Gastroesophageal sphincter (tissue), 4 donors: ENCODE results near the gene SEPTIN2. TPM values are rescaled to one million over a fixed set of nuclear protein-coding genes. Genes with fewer than 3 reads are reported as not detected.

ENCODE experiments used
- ATAC-seq: fragments of 150-250 bp; one replicate; pipeline ENCODE4 v1.9.1; 2016; ENCODE audit warnings: mild to moderate bottlenecking, moderate library complexity
- H3K27ac ChIP-seq, 4 donors: fragments of 200-600 bp; sonication (generic) in 3 of 4; 1 replicate in 3 of 4; 2 replicates in 1 of 4; pipeline ENCODE4 v1.5.1; 2016 to 2019
- H3K27me3 ChIP-seq: fragments of 200-600 bp; sonication (generic); one replicate; pipeline ENCODE4 v1.5.1; 2019
- H3K36me3 ChIP-seq, 2 donors: fragments of 200-600 bp; sonication (generic); one replicate each; pipeline ENCODE4 v1.5.1; 2019; ENCODE audit warnings: control low read depth in 1 of 2
- H3K4me1 ChIP-seq, 3 donors: fragments of 200-600 bp; sonication (generic); 1 replicate in 2 of 3; 2 replicates in 1 of 3; pipeline ENCODE4 v1.5.1; 2016 to 2019; ENCODE audit warnings: control low read depth in 2 of 3
- H3K4me3 ChIP-seq, 2 donors: fragments of 200-600 bp; sonication (generic); one replicate each; pipeline ENCODE4 v1.5.1; 2019; ENCODE audit warnings: mild to moderate bottlenecking in 1 of 2, moderate library complexity in 1 of 2
- H3K9me3 ChIP-seq, 3 donors: fragments of 200-600 bp; sonication (generic); one replicate each; pipeline ENCODE4 v1.5.1; 2017 to 2019; ENCODE audit warnings: control low read depth in 2 of 3
- CTCF ChIP-seq, 4 experiments: fragments of 200-600 bp in 2 of 4; fragments of 450-650 bp in 2 of 4; sonication (generic) in 1 of 4; IDR thresholded peaks; one replicate each; pipeline ENCODE4 v1.5.1; 2017 to 2019; ENCODE audit warnings: antibody characterized with exemption in 4 of 4, mild to moderate bottlenecking in 2 of 4, moderate library complexity in 2 of 4
- EP300 ChIP-seq: sonication (generic); formaldehyde crosslinking; IDR thresholded peaks from one replicate; pipeline ENCODE4 v1.6.1; 2017; ENCODE audit warnings: antibody characterized with exemption, mild to moderate bottlenecking
- POLR2A ChIP-seq, 2 donors: fragments of 450-650 bp; IDR thresholded peaks; one replicate each; pipeline ENCODE4 v1.6.1; 2017; ENCODE audit warnings: antibody characterized with exemption in 2 of 2, mild to moderate bottlenecking in 2 of 2, moderate library complexity in 1 of 2
- POLR2AphosphoS5 ChIP-seq: sonication (generic); formaldehyde crosslinking; IDR thresholded peaks from one replicate; pipeline ENCODE4 v1.6.1; 2017; ENCODE audit warnings: antibody characterized with exemption
- WGBS, 2 donors: methylation state at CpG; one replicate each; pipeline ENCODE4 v1.1.5; 2018; ENCODE audit warnings: low coverage in 1 of 2; 5-methylcytosine and 5-hydroxymethylcytosine counted together
- total RNA-seq, 4 donors: library from RNA; depleted of rRNA; stranded (reverse); fragments of >200 nt; gene quantifications; one replicate each; pipeline ENCODE4 v1.1.0, GENCODE V29; 2016

The SEPTIN2 gene
- total RNA-seq, 4 donors from 2014 or later = 317 to 360 (median 330) TPM

- no peaks in the 10 kb centered on the region for H3K4me1 ChIP-seq
- ATAC-seq = no peak
- H3K4me3 ChIP-seq = no peak overlapping the region
- no peaks in the 10 kb centered on the region for H3K27me3 ChIP-seq
- H3K27ac ChIP-seq = no peak overlapping the region
- TF ChIP-seq CTCF (IDR thresholded peaks at IDR 0.05) = no peak
- TF ChIP-seq EP300 = no peak
- TF ChIP-seq POLR2AphosphoS5 = no peak
- no peak for TF ChIP-seq POLR2A (IDR thresholded peaks at IDR 0.05)
- no peaks in the 10 kb centered on the region for H3K9me3 ChIP-seq
- 49 to 100% methylated on average over 2 to 3 of the region's 10 CpGs for WGBS, 2 donors
- peaks cover 0 to 24% of the 10 kb centered on the region in 2 donors for H3K36me3 ChIP-seq
Measured at GRCh38 chr2:241399941-241400922, 84.5 kb downstream of the SEPTIN2 start.

Other genes with a start within 250 kb of the SEPTIN2 start
- gene MTERF4, start 213.6 kb upstream of the SEPTIN2 start, total RNA-seq = 10 to 100 TPM; 27.1 to 33.0 (median 32.1) TPM
- 1 to 10 TPM; 1.6 to 6.5 (median 4.4) TPM for gene PASK, start 166.5 kb upstream of the SEPTIN2 start, total RNA-seq
- gene PPP1R7, start 165.5 kb upstream of the SEPTIN2 start, total RNA-seq = 10 to 100 TPM; 62.3 to 90.7 (median 73.3) TPM
- under 1 TPM; 0.16 to 0.81 (median 0.53) TPM for gene ANO7, start 127.2 kb upstream of the SEPTIN2 start, total RNA-seq
- 100 to 1,000 TPM; 279 to 367 (median 295) TPM for gene HDLBP, start 253 bp upstream of the SEPTIN2 start, total RNA-seq
- 10 to 100 TPM; 27.6 to 44.0 (median 35.9) TPM for gene FARP2, start 40.4 kb downstream of the SEPTIN2 start, total RNA-seq
- 100 to 1,000 TPM; 125 to 234 (median 174) TPM for gene STK25, start 192.7 kb downstream of the SEPTIN2 start, total RNA-seq
- gene BOK, start 242.8 kb downstream of the SEPTIN2 start, total RNA-seq = 100 to 1,000 TPM in 1 of 4 donors, 10 to 100 TPM in 3; 46.0 to 128 (median 66.3) TPM